Loucy (cell line): ENCODE data around the gene BCAS3.
"Not testable (repeated sequence)": the region's sequence is repeated elsewhere in the genome, so short reads cannot be mapped to it uniquely, and the experiment has no call there.

Experiments
- H2AFZ ChIP-seq: fragments of 200-600 bp; sonication (generic); 2 replicates; pipeline ENCODE4 v1.6.0; 2016; ENCODE audit warnings: antibody characterized with exemption, mild to moderate bottlenecking, low read length, moderate library complexity
- H3F3A ChIP-seq: fragments of 200-600 bp; 2 replicates; pipeline ENCODE4 v1.6.0; 2016; ENCODE audit warnings: antibody characterized with exemption, low read depth, mild to moderate bottlenecking
- H3K27me3 ChIP-seq: fragments of 200-600 bp; sonication (generic); 2 replicates; pipeline ENCODE4 v1.6.1; 2014; ENCODE audit warnings: low read length, mild to moderate bottlenecking; ENCODE audit not compliant: insufficient read depth, poor library complexity, severe bottlenecking
- H3K36me3 ChIP-seq: fragments of 200-600 bp; sonication (generic); 2 replicates; pipeline ENCODE4 v1.6.1; 2016; ENCODE audit warnings: low read length; ENCODE audit not compliant: insufficient read depth
- H3K4me1 ChIP-seq: fragments of 200-600 bp; sonication (generic); 2 replicates; pipeline ENCODE4 v1.5.1; 2014; ENCODE audit warnings: low read length, mild to moderate bottlenecking; ENCODE audit not compliant: insufficient read depth, poor library complexity, severe bottlenecking
- H3K4me2 ChIP-seq: fragments of 200-600 bp; sonication (generic); 2 replicates; pipeline ENCODE4 v1.6.0; 2014; ENCODE audit warnings: antibody characterized with exemption, low read length, low read depth, mild to moderate bottlenecking; ENCODE audit not compliant: poor library complexity, severe bottlenecking
- H3K4me3 ChIP-seq: fragments of 200-600 bp; sonication (generic); 2 replicates; pipeline ENCODE4 v1.5.1; 2014; ENCODE audit warnings: low read length, mild to moderate bottlenecking, mixed read lengths; ENCODE audit not compliant: poor library complexity, severe bottlenecking
- H3K79me2 ChIP-seq: fragments of 200-600 bp; sonication (generic); 2 replicates; pipeline ENCODE4 v1.6.1; 2014; ENCODE audit warnings: low read length; ENCODE audit not compliant: insufficient read depth
- H3K9ac ChIP-seq: fragments of 200-600 bp; sonication (generic); 2 replicates; pipeline ENCODE4 v1.6.0; 2014; ENCODE audit warnings: mild to moderate bottlenecking, low read depth, low read length, moderate library complexity; ENCODE audit not compliant: poor library complexity, severe bottlenecking
- H3K9me2 ChIP-seq: fragments of 200-600 bp; sonication (generic); replicated peaks from 2 replicates; pipeline ENCODE4 v1.6.1; 2016; ENCODE audit warnings: low read depth, low read length, mixed read lengths
- H3K9me3 ChIP-seq: fragments of 200-600 bp; sonication (generic); 2 replicates; pipeline ENCODE4 v1.6.1; 2014; ENCODE audit warnings: mild to moderate bottlenecking, antibody characterized with exemption, low read length, low read depth; ENCODE audit not compliant: insufficient read depth
- H4K20me1 ChIP-seq: fragments of 200-600 bp; sonication (generic); 2 replicates; pipeline ENCODE4 v1.6.0; 2014; ENCODE audit warnings: antibody characterized with exemption, low read length, mild to moderate bottlenecking; ENCODE audit not compliant: insufficient read depth, poor library complexity, severe bottlenecking
- EZH2phosphoT487 ChIP-seq: fragments of 200-600 bp; IDR thresholded peaks from 2 replicates; pipeline ENCODE4 v1.6.1; 2018; ENCODE audit warnings: antibody characterized with exemption, mild to moderate bottlenecking, moderate library complexity, borderline replicate concordance
- TF ChIP-seq, protein P1 (sequence below): fragments of 200-600 bp; sonication (generic); conservative IDR thresholded peaks from 2 replicates; pipeline ENCODE4 v1.5.1; 2014; ENCODE audit warnings: mild to moderate bottlenecking, antibody characterized with exemption, low read length

The BCAS3 gene

GRCh38 chr17:60770946-60771422 is 93.3 kb downstream of the BCAS3 start:
- Histone ChIP-seq H3K79me2 (no peaks in the 10 kb centered on the region), H3K36me3 (no peaks in the 10 kb centered on the region), H3K9me2 (no peaks in the 10 kb centered on the region), H3K27me3 (no peaks in the 10 kb centered on the region), H4K20me1 (no peaks in the 10 kb centered on the region), H3F3A (0 out of 2 replicates have a peak, but pooled peaks cover 2% of the 10 kb centered on the region), H3K4me1 (peaks cover 15% of the 10 kb centered on the region), H2AFZ (no peak overlapping the region), H3K9me3 (no peaks in the 10 kb centered on the region), H3K4me2 (no peak overlapping the region), H3K9ac (no peak overlapping the region), H3K4me3 (no peak overlapping the region)
- TF ChIP-seq, protein P1, sequence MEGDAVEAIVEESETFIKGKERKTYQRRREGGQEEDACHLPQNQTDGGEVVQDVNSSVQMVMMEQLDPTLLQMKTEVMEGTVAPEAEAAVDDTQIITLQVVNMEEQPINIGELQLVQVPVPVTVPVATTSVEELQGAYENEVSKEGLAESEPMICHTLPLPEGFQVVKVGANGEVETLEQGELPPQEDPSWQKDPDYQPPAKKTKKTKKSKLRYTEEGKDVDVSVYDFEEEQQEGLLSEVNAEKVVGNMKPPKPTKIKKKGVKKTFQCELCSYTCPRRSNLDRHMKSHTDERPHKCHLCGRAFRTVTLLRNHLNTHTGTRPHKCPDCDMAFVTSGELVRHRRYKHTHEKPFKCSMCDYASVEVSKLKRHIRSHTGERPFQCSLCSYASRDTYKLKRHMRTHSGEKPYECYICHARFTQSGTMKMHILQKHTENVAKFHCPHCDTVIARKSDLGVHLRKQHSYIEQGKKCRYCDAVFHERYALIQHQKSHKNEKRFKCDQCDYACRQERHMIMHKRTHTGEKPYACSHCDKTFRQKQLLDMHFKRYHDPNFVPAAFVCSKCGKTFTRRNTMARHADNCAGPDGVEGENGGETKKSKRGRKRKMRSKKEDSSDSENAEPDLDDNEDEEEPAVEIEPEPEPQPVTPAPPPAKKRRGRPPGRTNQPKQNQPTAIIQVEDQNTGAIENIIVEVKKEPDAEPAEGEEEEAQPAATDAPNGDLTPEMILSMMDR, result no peak
- TF ChIP-seq EZH2phosphoT487, result no peak

- not testable (repeated sequence) for H3K9me2 ChIP-seq, H3K9me3 ChIP-seq, H3K4me2 ChIP-seq, H3K36me3 ChIP-seq, H3K27me3 ChIP-seq, H3K9ac ChIP-seq, H3K79me2 ChIP-seq, H2AFZ ChIP-seq, H4K20me1 ChIP-seq, H3K4me3 ChIP-seq, H3F3A ChIP-seq
- H3K4me1 ChIP-seq, result peaks cover 15% of the 10 kb centered on the region
Measured at GRCh38 chr17:60771621-60772020, 94.0 kb downstream of the BCAS3 start.

DNA sequence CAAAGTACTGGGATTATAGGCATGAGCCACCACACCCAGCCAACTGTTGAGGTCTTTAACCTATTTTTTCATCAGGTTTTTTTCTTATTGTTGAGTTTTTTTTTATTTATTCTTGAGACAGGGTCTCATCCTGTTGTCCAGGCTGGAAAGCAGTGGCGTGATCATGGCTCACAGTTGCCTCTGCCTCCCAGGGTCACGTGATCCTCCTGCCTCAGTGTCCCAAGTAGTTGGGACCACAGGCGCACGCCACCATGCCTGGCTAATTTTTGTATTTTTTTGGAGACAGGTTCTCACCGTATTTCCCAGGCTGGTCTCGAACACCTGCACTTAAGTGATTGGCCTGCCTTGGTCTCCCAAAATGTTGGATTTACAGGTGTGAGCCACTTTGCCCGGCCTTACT is 95.9 kb downstream of the BCAS3 start:
- Histone ChIP-seq H3K4me1 (peaks cover 15% of the 10 kb centered on the region), H3K9me2 (no peaks in the 10 kb centered on the region), H3K27me3 (no peaks in the 10 kb centered on the region), H3K9me3 (no peaks in the 10 kb centered on the region), H4K20me1 (no peaks in the 10 kb centered on the region), H3K36me3 (no peaks in the 10 kb centered on the region), H3K4me3 (no peak overlapping the region), H3K79me2 (no peaks in the 10 kb centered on the region), H3F3A (0 out of 2 replicates have a peak, but pooled peaks cover under 1% of the 10 kb centered on the region), H2AFZ (no peak overlapping the region), H3K4me2 (no peak overlapping the region), H3K9ac (no peak overlapping the region)
- TF ChIP-seq, protein P1, result no peak
- no peak for TF ChIP-seq EZH2phosphoT487

- Histone ChIP-seq H3K9me2 (no peaks in the 10 kb centered on the region), H2AFZ (no peak overlapping the region), H3K9ac (no peak overlapping the region), H3K4me1 (no peaks in the 10 kb centered on the region), H3K4me3 (no peak overlapping the region), H3K9me3 (no peaks in the 10 kb centered on the region), H3K79me2 (no peaks in the 10 kb centered on the region), H3K4me2 (no peak overlapping the region), H4K20me1 (no peaks in the 10 kb centered on the region), H3F3A (no peaks in the 10 kb centered on the region), H3K36me3 (no peaks in the 10 kb centered on the region), H3K27me3 (no peaks in the 10 kb centered on the region)
- no peak for TF ChIP-seq EZH2phosphoT487
- TF ChIP-seq, protein P1, result no peak
Measured at GRCh38 chr17:60781880-60782412, 104.3 kb downstream of the BCAS3 start.
